Thyroid gland (tissue), 4 donors: ENCODE data around the gene ARMC7. TPM values are rescaled to one million over a fixed set of nuclear protein-coding genes. Genes with fewer than 3 reads are reported as not detected.
A peak's percentile ranks its signal among the peaks of the same experiment; 100 is the strongest.

Experiments
- DNase-seq, 2 donors: peaks; one replicate each; pipeline ENCODE4 v3.0.0-alpha.2; 2019
- H3K27ac ChIP-seq, 3 donors: fragments of 200-600 bp; sonication (generic); 1 replicate in 2 of 3; 2 replicates in 1 of 3; pipeline ENCODE4 v1.5.1; 2016 to 2019; ENCODE audit warnings: mild to moderate bottlenecking in 1 of 3, moderate library complexity in 1 of 3
- H3K27me3 ChIP-seq: fragments of 200-600 bp; sonication (generic); one replicate; pipeline ENCODE4 v1.5.1; 2019
- H3K36me3 ChIP-seq, 2 donors: fragments of 200-600 bp; sonication (generic); one replicate each; pipeline ENCODE4 v1.5.1; 2016 to 2019
- H3K4me1 ChIP-seq, 2 donors: fragments of 200-600 bp; sonication (generic); one replicate each; pipeline ENCODE4 v1.5.1; 2017 to 2019
- H3K4me3 ChIP-seq, 3 donors: fragments of 200-600 bp; sonication (generic); replicated peaks in 1 of 3; 1 replicate in 2 of 3; 2 replicates in 1 of 3; pipeline ENCODE4 v1.5.1; 2016; ENCODE audit warnings: mild to moderate bottlenecking in 1 of 3
- H3K9me3 ChIP-seq: fragments of 200-600 bp; sonication (generic); one replicate; pipeline ENCODE4 v1.5.1; 2017
- CTCF ChIP-seq, 6 experiments: fragments of 200-600 bp in 3 of 6; fragments of 450-650 bp in 3 of 6; sonication (generic) in 3 of 6; IDR thresholded peaks; one replicate each; pipeline ENCODE4 v1.5.1; 2016 to 2019; ENCODE audit warnings: antibody characterized with exemption in 6 of 6, mild to moderate bottlenecking in 2 of 6, inconsistent platforms in 1 of 6, moderate library complexity in 1 of 6
- POLR2A ChIP-seq, 2 donors: fragments of 450-650 bp; IDR thresholded peaks; one replicate each; pipeline ENCODE4 v1.6.1; 2017; ENCODE audit warnings: antibody characterized with exemption in 2 of 2, mild to moderate bottlenecking in 2 of 2, moderate library complexity in 1 of 2
- WGBS, 2 donors: methylation state at CpG; one replicate each; pipeline ENCODE4 v1.1.5; 2017; 5-methylcytosine and 5-hydroxymethylcytosine counted together
- intact Hi-C: fragments of 100-400 bp; cut with DNase I; formaldehyde crosslinking; loops from one replicate; pipeline ENCODE4 v1.15.1; 2023
- total RNA-seq, 4 donors: library from RNA; depleted of rRNA; stranded (reverse); fragments of >200 nt; gene quantifications; one replicate each; pipeline ENCODE4 v1.2.3, GENCODE V29; 2016

Gene ARMC7
- total RNA-seq, 4 donors from 2014 or later: 8.7 to 13.1 (median 10.5) TPM

- intact Hi-C loops: no loop called here
- Histone ChIP-seq H3K36me3 (no peaks in the 10 kb centered on the region), H3K27me3 (no peaks in the 10 kb centered on the region), H3K4me3 (no peak overlapping the region), H3K9me3 (no peaks in the 10 kb centered on the region), H3K27ac (no peak overlapping the region), H3K4me1 (peaks cover 23 to 55% of the 10 kb centered on the region in 2 donors)
- TF ChIP-seq POLR2A (IDR thresholded peaks at IDR 0.05) (no peak), CTCF (IDR thresholded peaks at IDR 0.05) (no peak)
- 91 to 100% methylated on average over 2 of the region's 2 CpGs for WGBS, 2 donors
- no peak for DNase-seq
Observed at GRCh38 chr17:75108193-75108592, 1.6 kb upstream of the ARMC7 start.

GRCh38 chr17:75109046-75109406 is 743 bp upstream of the ARMC7 start:
- TF ChIP-seq CTCF (IDR thresholded peaks at IDR 0.05): no peak
- TF ChIP-seq POLR2A (IDR thresholded peaks at IDR 0.05): no peak
- DNase-seq: no peak
- Histone ChIP-seq H3K27ac (peak overlapping the region in 1 of 3 donors; percentile 76), H3K9me3 (no peaks in the 10 kb centered on the region), H3K27me3 (no peaks in the 10 kb centered on the region), H3K36me3 (no peaks in the 10 kb centered on the region), H3K4me3 (peak overlapping the region in 1 of 3 donors; percentile 66), H3K4me1 (peaks cover 22 to 52% of the 10 kb centered on the region in 2 donors)
- intact Hi-C loops: no loop called here
- 19 to 29% methylated on average over 16 of the region's 22 CpGs for WGBS, 2 donors

DNA sequence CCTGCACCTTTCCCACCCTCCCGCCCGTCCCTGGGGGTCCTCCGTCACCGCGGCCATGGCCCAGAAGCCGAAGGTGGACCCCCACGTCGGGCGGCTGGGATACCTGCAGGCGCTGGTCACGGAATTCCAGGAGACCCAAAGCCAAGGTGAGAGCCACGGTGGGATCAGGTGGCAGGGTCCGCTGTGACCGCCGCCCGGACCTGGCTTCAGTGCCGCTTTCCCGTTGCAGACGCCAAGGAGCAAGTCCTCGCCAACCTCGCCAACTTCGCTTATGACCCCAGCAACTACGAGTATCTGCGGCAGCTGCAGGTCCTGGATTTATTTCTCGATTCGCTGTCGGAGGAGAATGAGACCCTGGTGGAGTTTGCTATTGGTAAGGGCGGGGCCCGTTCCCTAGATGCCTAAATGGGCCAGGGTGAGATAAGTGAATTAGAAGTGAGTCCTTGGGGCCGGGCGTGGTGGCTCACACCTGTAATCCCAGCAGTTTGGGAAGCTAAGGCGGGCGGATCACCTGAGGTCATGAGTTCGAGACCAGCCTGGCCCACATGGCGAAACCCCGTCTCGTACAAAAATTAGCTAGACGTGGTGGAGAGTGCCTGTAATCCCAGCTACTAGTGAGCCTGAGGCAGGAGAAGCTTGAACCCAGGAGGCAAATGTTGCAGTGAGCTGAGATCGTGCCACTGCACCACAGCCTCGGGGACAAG is 617 bp downstream of the ARMC7 start:
- intact Hi-C loops: loop anchor here (5.0 kb wide), 3 partner anchors 48 to 148 kb away; partner anchors contain the start of gene SUMO2
- WGBS, 2 donors: 27 to 43% methylated on average over 21 to 31 of the region's 40 CpGs
- Histone ChIP-seq H3K4me3 (peak overlapping the region; percentile 47 to 74 (median 66)), H3K9me3 (no peaks in the 10 kb centered on the region), H3K27ac (peak overlapping the region; percentile 56 to 76 (median 65)), H3K27me3 (no peaks in the 10 kb centered on the region), H3K4me1 (peaks cover 22 to 50% of the 10 kb centered on the region in 2 donors), H3K36me3 (no peaks in the 10 kb centered on the region)
- DNase-seq: peak; percentile 30 to 31
- TF ChIP-seq POLR2A (IDR thresholded peaks at IDR 0.05): no peak
- TF ChIP-seq CTCF (IDR thresholded peaks at IDR 0.05): no peak

GRCh38 chr17:75111777-75112335 is 2.1 kb downstream of the ARMC7 start:
- 83 to 87% methylated on average over 7 of the region's 7 CpGs for WGBS, 2 donors
- intact Hi-C loops: loop anchor here (5.0 kb wide), 3 partner anchors 50 to 150 kb away; partner anchors contain the start of gene SUMO2
- no peak overlapping the region for H3K4me3 ChIP-seq

More at GRCh38 chr17:75111777-75112335, 2.1 kb downstream of the ARMC7 start:
- TF ChIP-seq CTCF (IDR thresholded peaks at IDR 0.05): no peak
- no peak for TF ChIP-seq POLR2A (IDR thresholded peaks at IDR 0.05)
- Histone ChIP-seq H3K9me3 (no peaks in the 10 kb centered on the region), H3K27ac (no peak overlapping the region), H3K36me3 (no peaks in the 10 kb centered on the region), H3K27me3 (no peaks in the 10 kb centered on the region), H3K4me1 (peaks cover 22 to 52% of the 10 kb centered on the region in 2 donors)
- no peak for DNase-seq
